ENCODE results near the gene VMAC. TPM values are rescaled to one million over a fixed set of nuclear protein-coding genes. Genes with fewer than 3 reads are reported as not detected.
A peak's percentile ranks its signal among the peaks of the same experiment; 100 is the strongest.

VMAC gene
- total RNA-seq, 1 experiment from 2014 or later: 7.0 TPM

DNA sequence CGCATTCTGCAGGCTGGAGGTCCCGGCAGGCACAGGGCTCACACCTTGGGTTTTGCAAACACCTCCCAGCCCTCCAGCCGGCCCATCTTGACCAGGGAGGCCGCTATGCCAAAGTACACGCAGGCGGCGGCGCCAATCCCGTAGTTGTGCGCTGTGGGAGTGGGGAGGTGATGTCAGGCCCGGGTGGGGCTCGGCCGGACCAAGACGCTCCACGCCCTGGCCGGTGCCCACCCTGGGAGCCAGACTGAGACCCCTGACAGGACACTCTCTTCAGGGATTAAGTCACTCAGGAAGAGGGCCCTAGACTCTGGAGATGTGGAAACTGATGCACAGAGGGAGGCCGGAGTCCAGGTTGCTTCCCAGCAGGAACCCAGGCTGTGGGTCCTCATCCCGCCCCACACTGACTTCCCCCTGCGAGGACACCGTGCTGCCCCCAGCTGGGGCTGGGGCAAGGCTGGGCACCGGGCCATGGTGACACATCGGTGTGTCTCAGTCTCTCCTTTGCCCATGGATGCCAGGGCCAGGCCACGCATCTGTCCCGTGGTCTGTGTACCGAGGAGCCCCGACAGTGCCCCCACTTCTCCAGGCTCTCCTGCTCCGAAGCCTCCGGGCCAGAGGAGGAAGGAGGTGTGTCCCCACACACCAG, 9.8 kb upstream of the VMAC start:
- Mint-ChIP-seq H3K9me3 (ENCODE audit: unreplicated experiment) (no peaks in the 10 kb centered on the region), H3K36me3 (ENCODE audit: insufficient read depth, unreplicated experiment) (peaks cover 14% of the 10 kb centered on the region), H3K4me1 (ENCODE audit: insufficient read depth, unreplicated experiment) (no peaks in the 10 kb centered on the region), H3K27ac (ENCODE audit: low read depth, unreplicated experiment) (no peak overlapping the region), H3K4me3 (ENCODE audit: unreplicated experiment) (no peak overlapping the region), H3K27me3 (ENCODE audit: insufficient read depth, unreplicated experiment) (no peaks in the 10 kb centered on the region)
- BruUV-seq (replicated peaks): no TSS peak
- TF ChIP-seq, protein P1, sequence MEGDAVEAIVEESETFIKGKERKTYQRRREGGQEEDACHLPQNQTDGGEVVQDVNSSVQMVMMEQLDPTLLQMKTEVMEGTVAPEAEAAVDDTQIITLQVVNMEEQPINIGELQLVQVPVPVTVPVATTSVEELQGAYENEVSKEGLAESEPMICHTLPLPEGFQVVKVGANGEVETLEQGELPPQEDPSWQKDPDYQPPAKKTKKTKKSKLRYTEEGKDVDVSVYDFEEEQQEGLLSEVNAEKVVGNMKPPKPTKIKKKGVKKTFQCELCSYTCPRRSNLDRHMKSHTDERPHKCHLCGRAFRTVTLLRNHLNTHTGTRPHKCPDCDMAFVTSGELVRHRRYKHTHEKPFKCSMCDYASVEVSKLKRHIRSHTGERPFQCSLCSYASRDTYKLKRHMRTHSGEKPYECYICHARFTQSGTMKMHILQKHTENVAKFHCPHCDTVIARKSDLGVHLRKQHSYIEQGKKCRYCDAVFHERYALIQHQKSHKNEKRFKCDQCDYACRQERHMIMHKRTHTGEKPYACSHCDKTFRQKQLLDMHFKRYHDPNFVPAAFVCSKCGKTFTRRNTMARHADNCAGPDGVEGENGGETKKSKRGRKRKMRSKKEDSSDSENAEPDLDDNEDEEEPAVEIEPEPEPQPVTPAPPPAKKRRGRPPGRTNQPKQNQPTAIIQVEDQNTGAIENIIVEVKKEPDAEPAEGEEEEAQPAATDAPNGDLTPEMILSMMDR (IDR thresholded peaks at IDR 0.05; ENCODE audit: unreplicated experiment): no peak
- intact Hi-C loops (cut with micrococcal nuclease): no loop called here
- CTCF ChIA-PET: no interaction called here
- POLR2A ChIA-PET: no interaction called here
- no peak for DNase-seq (ENCODE audit: unreplicated experiment)

DNA sequence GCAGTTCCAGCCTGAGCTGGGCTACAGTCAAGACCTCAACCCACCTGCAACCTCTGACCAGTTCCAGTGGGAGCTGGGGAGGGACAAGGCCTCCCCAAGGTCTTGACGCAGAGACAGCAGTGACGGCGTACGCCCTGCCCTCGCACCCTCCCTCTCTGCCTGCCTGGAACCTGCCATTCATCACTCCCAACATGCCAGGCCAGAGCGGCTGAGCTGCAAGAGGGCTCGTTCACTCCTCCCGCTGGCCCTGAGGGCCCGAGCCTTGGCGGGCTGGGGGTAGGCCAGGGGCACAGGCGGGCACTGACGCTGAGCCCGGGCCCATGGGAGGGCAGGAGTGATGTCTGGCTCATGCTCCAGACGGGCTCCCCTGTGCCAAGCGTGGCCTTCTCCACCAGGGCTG, 9.3 kb upstream of the VMAC start:
- ChIA-PET POLR2A (no interaction called here), CTCF (interaction anchor here (0.8 kb wide), 1 partner anchor 92 kb away, joined by 4 read pairs; no protein-coding TSS in a partner anchor)
- Mint-ChIP-seq H3K27ac (ENCODE audit: low read depth, unreplicated experiment) (no peak overlapping the region), H3K36me3 (ENCODE audit: insufficient read depth, unreplicated experiment) (peaks cover 20% of the 10 kb centered on the region), H3K27me3 (ENCODE audit: insufficient read depth, unreplicated experiment) (no peaks in the 10 kb centered on the region), H3K4me3 (ENCODE audit: unreplicated experiment) (no peak overlapping the region), H3K4me1 (ENCODE audit: insufficient read depth, unreplicated experiment) (no peaks in the 10 kb centered on the region), H3K9me3 (ENCODE audit: unreplicated experiment) (no peaks in the 10 kb centered on the region)
- intact Hi-C loops (cut with micrococcal nuclease): no loop called here
- no peak for DNase-seq (ENCODE audit: unreplicated experiment)
- TF ChIP-seq, protein P1 (IDR thresholded peaks at IDR 0.05; ENCODE audit: unreplicated experiment): no peak
- TSS peak; percentile 4 for BruUV-seq (replicated peaks)

DNA sequence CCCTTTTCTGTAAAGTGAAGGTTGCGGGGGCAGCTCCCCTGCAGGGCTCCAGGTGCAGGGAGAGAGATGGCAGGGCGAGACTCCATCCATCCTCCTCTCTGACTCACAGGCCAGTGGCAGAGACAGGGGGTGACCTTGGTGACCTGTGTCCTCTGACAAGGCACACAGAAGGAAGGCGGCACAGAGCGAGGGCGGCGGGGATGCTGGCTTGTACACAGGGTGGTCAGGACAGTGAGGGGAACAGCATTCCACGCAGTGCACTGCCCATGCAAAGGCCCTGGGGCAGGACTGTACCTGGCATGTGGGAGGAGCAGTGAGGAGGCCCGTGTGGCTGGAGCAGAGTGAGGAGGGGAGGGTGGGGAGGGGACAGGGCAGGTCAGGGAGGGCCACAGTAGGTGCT, 8.8 kb upstream of the VMAC start:
- TF ChIP-seq, protein P1 (IDR thresholded peaks at IDR 0.05; ENCODE audit: unreplicated experiment): no peak
- H3K4me3 Mint-ChIP-seq (ENCODE audit: unreplicated experiment): no peak overlapping the region
- ChIA-PET CTCF (interaction anchor here (0.8 kb wide), 1 partner anchor 92 kb away, joined by 4 read pairs; no protein-coding TSS in a partner anchor), POLR2A (no interaction called here)
- H3K36me3 Mint-ChIP-seq (ENCODE audit: insufficient read depth, unreplicated experiment): peaks cover 21% of the 10 kb centered on the region
- H3K27me3 Mint-ChIP-seq (ENCODE audit: insufficient read depth, unreplicated experiment): no peaks in the 10 kb centered on the region
- BruUV-seq (replicated peaks): no TSS peak
- H3K4me1 Mint-ChIP-seq (ENCODE audit: insufficient read depth, unreplicated experiment): peaks cover 2% of the 10 kb centered on the region
- no peaks in the 10 kb centered on the region for H3K9me3 Mint-ChIP-seq (ENCODE audit: unreplicated experiment)
- no peak overlapping the region for H3K27ac Mint-ChIP-seq (ENCODE audit: low read depth, unreplicated experiment)
- intact Hi-C loops (cut with micrococcal nuclease): no loop called here
- DNase-seq (ENCODE audit: unreplicated experiment): no peak

DNA sequence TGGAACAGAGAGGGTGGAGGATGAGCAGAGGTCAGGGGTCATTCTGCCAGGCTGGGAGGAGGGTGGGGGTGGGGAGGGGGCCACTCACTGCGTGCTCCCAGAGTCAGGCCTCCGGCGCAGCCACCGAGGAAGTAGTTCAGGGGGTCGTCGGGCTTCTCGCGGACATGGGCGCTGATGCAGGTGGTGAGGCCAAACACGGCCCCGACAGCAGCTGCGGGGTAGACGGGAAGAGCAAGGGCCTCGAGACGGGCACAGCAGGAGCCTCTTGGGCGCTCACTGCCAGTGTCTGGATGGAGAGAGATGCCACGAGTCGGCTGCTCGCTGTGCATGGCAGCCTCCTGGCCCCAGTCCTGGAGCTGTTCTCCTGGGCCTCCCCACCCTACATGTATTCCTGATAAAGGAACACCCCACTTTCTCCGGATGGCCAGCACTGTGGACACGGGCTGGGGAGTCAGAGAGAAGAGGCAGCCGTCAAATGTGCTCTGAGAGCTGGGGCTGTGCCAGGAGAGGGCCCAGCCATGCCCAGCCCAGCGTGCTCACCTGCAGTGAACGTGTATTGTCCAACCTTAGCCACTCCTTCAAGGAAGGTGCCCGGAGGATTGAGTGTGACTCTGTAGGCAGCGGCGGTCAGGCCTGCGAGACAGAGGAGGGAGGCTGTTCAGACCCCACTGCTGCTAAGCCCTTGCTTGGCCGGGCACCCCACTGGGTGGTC, 8.2 kb upstream of the VMAC start:
- TF ChIP-seq, protein P1 (IDR thresholded peaks at IDR 0.05; ENCODE audit: unreplicated experiment): no peak
- no peak overlapping the region for H3K4me3 Mint-ChIP-seq (ENCODE audit: unreplicated experiment)
- no peak for DNase-seq (ENCODE audit: unreplicated experiment)
- H3K9me3 Mint-ChIP-seq (ENCODE audit: unreplicated experiment): no peaks in the 10 kb centered on the region
- POLR2A ChIA-PET: interaction anchor here (0.5 kb wide), 1 partner anchor 196 kb away, joined by 4 read pairs; no protein-coding TSS in a partner anchor
- H3K36me3 Mint-ChIP-seq (ENCODE audit: insufficient read depth, unreplicated experiment): peaks cover 23% of the 10 kb centered on the region
- intact Hi-C loops (cut with micrococcal nuclease): no loop called here
- H3K27me3 Mint-ChIP-seq (ENCODE audit: insufficient read depth, unreplicated experiment): no peaks in the 10 kb centered on the region
- H3K27ac Mint-ChIP-seq (ENCODE audit: low read depth, unreplicated experiment): no peak overlapping the region
- H3K4me1 Mint-ChIP-seq (ENCODE audit: insufficient read depth, unreplicated experiment): peaks cover 6% of the 10 kb centered on the region
- no TSS peak for BruUV-seq (replicated peaks)
- CTCF ChIA-PET: interaction anchor here (0.6 to 0.8 kb wide), 2 partner anchors 93 to 122 kb away, joined by 4 read pairs; no protein-coding TSS in a partner anchor

All from MCF 10A (cell line).